Keratinocyte (primary cell): ENCODE data around the gene GTF2H2C.
"Not testable (repeated sequence)": the region's sequence is repeated elsewhere in the genome, so short reads cannot be mapped to it uniquely, and the experiment has no call there.

ENCODE experiments used
- EZH2 ChIP-seq: IDR thresholded peaks from one replicate; pipeline ENCODE4 v1.6.1; 2012; ENCODE audit warnings: inconsistent platforms, mild to moderate bottlenecking, low read length, moderate library complexity
- TF ChIP-seq, protein P1 (sequence below), 3 experiments: IDR thresholded peaks in 1 of 3; conservative IDR thresholded peaks in 1 of 3; optimal IDR thresholded peaks in 1 of 3; 2 replicates in 2 of 3; 3 replicates in 1 of 3; pipeline versions ENCODE3 to v1.5.1; 2011; ENCODE audit warnings: low read length in 3 of 3, mild to moderate bottlenecking in 3 of 3, moderate library complexity in 2 of 3, control low read depth in 1 of 3, inconsistent platforms in 1 of 3; ENCODE audit not compliant: insufficient read depth in 2 of 3; ENCODE audit errors: extremely low read depth in 1 of 3

DNA sequence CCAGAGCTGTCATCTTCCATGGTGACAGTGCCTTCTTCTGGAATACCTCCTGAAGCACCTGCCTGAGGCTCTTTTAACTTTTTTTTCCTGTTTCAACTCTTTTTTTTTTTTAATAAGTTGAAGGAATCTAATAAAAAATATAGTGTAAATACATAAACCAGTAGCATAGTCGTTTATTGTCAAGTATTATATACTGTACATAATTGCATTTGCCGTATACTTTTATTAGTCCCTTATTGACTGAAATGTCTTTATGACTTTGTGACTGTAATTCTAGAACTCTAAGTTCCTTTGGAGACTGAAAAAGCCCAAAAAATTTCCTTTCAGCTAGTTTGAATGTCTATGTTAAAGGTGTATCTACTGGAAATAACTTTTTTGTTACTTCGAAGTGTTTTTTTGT is 22.1 kb upstream of the GTF2H2C start:
- TF ChIP-seq, protein P1, sequence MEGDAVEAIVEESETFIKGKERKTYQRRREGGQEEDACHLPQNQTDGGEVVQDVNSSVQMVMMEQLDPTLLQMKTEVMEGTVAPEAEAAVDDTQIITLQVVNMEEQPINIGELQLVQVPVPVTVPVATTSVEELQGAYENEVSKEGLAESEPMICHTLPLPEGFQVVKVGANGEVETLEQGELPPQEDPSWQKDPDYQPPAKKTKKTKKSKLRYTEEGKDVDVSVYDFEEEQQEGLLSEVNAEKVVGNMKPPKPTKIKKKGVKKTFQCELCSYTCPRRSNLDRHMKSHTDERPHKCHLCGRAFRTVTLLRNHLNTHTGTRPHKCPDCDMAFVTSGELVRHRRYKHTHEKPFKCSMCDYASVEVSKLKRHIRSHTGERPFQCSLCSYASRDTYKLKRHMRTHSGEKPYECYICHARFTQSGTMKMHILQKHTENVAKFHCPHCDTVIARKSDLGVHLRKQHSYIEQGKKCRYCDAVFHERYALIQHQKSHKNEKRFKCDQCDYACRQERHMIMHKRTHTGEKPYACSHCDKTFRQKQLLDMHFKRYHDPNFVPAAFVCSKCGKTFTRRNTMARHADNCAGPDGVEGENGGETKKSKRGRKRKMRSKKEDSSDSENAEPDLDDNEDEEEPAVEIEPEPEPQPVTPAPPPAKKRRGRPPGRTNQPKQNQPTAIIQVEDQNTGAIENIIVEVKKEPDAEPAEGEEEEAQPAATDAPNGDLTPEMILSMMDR (optimal IDR thresholded peaks at IDR 0.05 in 1 of 3, IDR thresholded peaks at IDR 0.05 in 1 of 3, conservative IDR thresholded peaks at IDR 0.05 in 1 of 3; ENCODE audit: extremely low read depth in 1 of 3, insufficient read depth in 2 of 3, low read length in 3 of 3), result not testable (repeated sequence)
- TF ChIP-seq EZH2, result not testable (repeated sequence)
